LNCAP (cell line): ENCODE measurements around the gene TRMT13.

ENCODE experiments used
- CTCF ChIP-seq: fragments of 450-650 bp; IDR thresholded peaks from 2 replicates; pipeline ENCODE4 v1.5.1; 2017; ENCODE audit warnings: mild to moderate bottlenecking

Gene TRMT13

GRCh38 chr1:100109554-100110066 is 23.4 kb upstream of the TRMT13 start:
- no peak for TF ChIP-seq CTCF

GRCh38 chr1:100115524-100115923 is 17.4 kb upstream of the TRMT13 start:
- no peak for TF ChIP-seq CTCF

GRCh38 chr1:100122177-100122576 is 10.8 kb upstream of the TRMT13 start:
- TF ChIP-seq CTCF, result no peak

- TF ChIP-seq CTCF, result no peak
Observed at GRCh38 chr1:100127226-100127625, 5.7 kb upstream of the TRMT13 start.

- no peak for TF ChIP-seq CTCF
Observed at GRCh38 chr1:100130552-100131077, 2.3 kb upstream of the TRMT13 start.

GRCh38 chr1:100131623-100132022 is 1.3 kb upstream of the TRMT13 start:
- TF ChIP-seq CTCF, result no peak

- TF ChIP-seq CTCF, result no peak
Observed at GRCh38 chr1:100134872-100135271, 1.9 kb downstream of the TRMT13 start.

GRCh38 chr1:100137602-100138001 is 4.6 kb downstream of the TRMT13 start:
- TF ChIP-seq CTCF, result no peak
